B cell (primary cell): ENCODE data around the gene KAZN. TPM values are rescaled to one million over a fixed set of nuclear protein-coding genes. Genes with fewer than 3 reads are reported as not detected.

Source experiments
- ATAC-seq: fragments of 200-7000 bp; cut with Tn5 transposase; one replicate; pipeline ENCODE4 v1.10.0; 2021; ENCODE audit warnings: low read depth, mild to moderate bottlenecking, moderate number of reproducible peaks, moderate library complexity
- CTCF ChIA-PET: fragments of 350-600 bp; sonication (Branson Sonifier 250); formaldehyde crosslinking; loops from one replicate; lab custom pipeline; 2021; ENCODE audit warnings: antibody characterized with exemption, inconsistent platforms; lab: Charles Lee
- POLR2A ChIA-PET: fragments of 350-600 bp; sonication (Branson Sonifier 250); formaldehyde crosslinking; loops from one replicate; lab custom pipeline; 2021; ENCODE audit warnings: antibody characterized with exemption; lab: Charles Lee
- DNase-seq: peaks from one replicate; pipeline ENCODE4 v3.0.0; 2013
- H2AFZ ChIP-seq: 2 replicates; pipeline ENCODE4 v1.6.1; 2012; ENCODE audit warnings: mild to moderate bottlenecking, low read depth, low read length; ENCODE audit not compliant: insufficient read depth, poor library complexity, severe bottlenecking
- H3K27ac ChIP-seq, 2 donors: 1 replicate in 1 of 2; 2 replicates in 1 of 2; pipeline ENCODE4 v1.5.1; 2012 to 2013; ENCODE audit warnings: low read length in 2 of 2, mild to moderate bottlenecking in 2 of 2, moderate library complexity in 1 of 2
- H3K27me3 ChIP-seq, 4 experiments: fragments of 200-600 bp in 1 of 4; sonication (generic) in 1 of 4; replicated peaks in 1 of 4; 1 replicate in 2 of 4; 2 replicates in 2 of 4; pipeline versions ENCODE4 v1.6.1 to v1.7.0; 2013 to 2016; ENCODE audit warnings: low read length in 3 of 4, mild to moderate bottlenecking in 2 of 4, mixed read lengths in 1 of 4, moderate library complexity in 1 of 4; ENCODE audit not compliant: insufficient read depth in 4 of 4, control insufficient read depth in 3 of 4; ENCODE audit errors: control extremely low read depth in 1 of 4
- H3K36me3 ChIP-seq, 2 experiments: replicated peaks in 1 of 2; 1 replicate in 1 of 2; 2 replicates in 1 of 2; pipeline versions ENCODE4 v1.6.1 to v1.7.1; 2013; ENCODE audit warnings: low read length in 1 of 2; ENCODE audit not compliant: insufficient read depth in 2 of 2, control insufficient read depth in 1 of 2; ENCODE audit errors: control extremely low read depth in 1 of 2, extremely low read depth in 1 of 2
- H3K4me1 ChIP-seq, 2 donors: fragments of 200-600 bp in 1 of 2; sonication (generic) in 1 of 2; 1 replicate in 1 of 2; 2 replicates in 1 of 2; pipeline versions ENCODE4 v1.5.1 to v1.6.1; 2013 to 2017; ENCODE audit warnings: low read length in 2 of 2; ENCODE audit not compliant: control insufficient read depth in 2 of 2, insufficient read depth in 2 of 2
- H3K4me2 ChIP-seq: replicated peaks from 2 replicates; pipeline ENCODE3; 2012; ENCODE audit warnings: mild to moderate bottlenecking, low read depth, low read length; ENCODE audit not compliant: poor library complexity, severe bottlenecking
- H3K4me3 ChIP-seq, 5 experiments: fragments of 200-600 bp in 1 of 5; sonication (generic) in 1 of 5; 1 replicate in 3 of 5; 2 replicates in 2 of 5; pipeline versions ENCODE4 v1.5.1 to v1.7.0; 2011 to 2016; ENCODE audit warnings: low read length in 4 of 5, mild to moderate bottlenecking in 4 of 5, low read depth in 2 of 5, control low read depth in 1 of 5, moderate library complexity in 1 of 5; ENCODE audit not compliant: insufficient read depth in 1 of 5; ENCODE audit errors: control extremely low read depth in 1 of 5, extremely low read depth in 1 of 5
- H3K79me2 ChIP-seq: fragments of 200-600 bp; sonication (generic); one replicate; pipeline ENCODE4 v1.6.0; 2016; ENCODE audit warnings: low read length; ENCODE audit not compliant: control insufficient read depth, insufficient read depth
- H3K9ac ChIP-seq: fragments of 200-600 bp; sonication (generic); 2 replicates; pipeline ENCODE4 v1.6.1; 2017; ENCODE audit warnings: mild to moderate bottlenecking, low read length, moderate library complexity
- H3K9me3 ChIP-seq, 3 donors: one replicate each; pipeline versions ENCODE4 v1.6.1 to v1.7.1; 2013; ENCODE audit warnings: low read length in 2 of 3; ENCODE audit not compliant: control insufficient read depth in 2 of 3, insufficient read depth in 1 of 3; ENCODE audit errors: control extremely low read depth in 1 of 3
- H4K20me1 ChIP-seq: 2 replicates; pipeline ENCODE4 v1.6.0; 2012; ENCODE audit warnings: mild to moderate bottlenecking, low read length; ENCODE audit not compliant: insufficient read depth, control insufficient read depth, poor library complexity, severe bottlenecking
- H3K27ac Mint-ChIP-seq: one replicate; pipeline ENCODE4 v1.8.0; 2021; ENCODE audit warnings: mixed read lengths
- H3K27me3 Mint-ChIP-seq: one replicate; pipeline ENCODE4 v1.8.0; 2021; ENCODE audit warnings: mixed read lengths
- H3K4me1 Mint-ChIP-seq: one replicate; pipeline ENCODE4 v1.8.0; 2021; ENCODE audit warnings: mixed read lengths
- H3K4me3 Mint-ChIP-seq: one replicate; pipeline ENCODE4 v1.8.0; 2021; ENCODE audit warnings: mixed read lengths
- H3K9me3 Mint-ChIP-seq: one replicate; pipeline ENCODE4 v1.8.0; 2022; ENCODE audit warnings: mixed read lengths; ENCODE audit not compliant: insufficient read depth
- EZH2 ChIP-seq: IDR thresholded peaks from 2 replicates; pipeline ENCODE4 v1.6.1; 2012; ENCODE audit warnings: borderline replicate concordance, low read depth, mild to moderate bottlenecking, moderate library complexity, low read length; ENCODE audit not compliant: insufficient read depth, poor library complexity, severe bottlenecking
- WGBS: methylation state at CpG from one replicate; pipeline ENCODE4 v1.1.5; 2013; ENCODE audit warnings: missing lambda C conversion rate; ENCODE audit not compliant: insufficient coverage; 5-methylcytosine and 5-hydroxymethylcytosine counted together
- intact Hi-C: fragments of 100-400 bp; cut with micrococcal nuclease; formaldehyde crosslinking; loops from one replicate; pipeline ENCODE4 v1.10.0; 2022
- polyA plus RNA-seq: library from polyadenylated mRNA; depleted of rRNA; stranded (reverse); fragments of >200 nt; gene quantifications from 2 replicates; pipeline ENCODE4 v1.2.3, GENCODE V29; 2012
- total RNA-seq, 2 donors: library from RNA; stranded (reverse); fragments of 120-200 nt in 1 of 2; gene quantifications; 1 replicate in 1 of 2; 2 replicates in 1 of 2; pipeline versions ENCODE4 v1.2.3 to v1.2.4, GENCODE V29; 2013 to 2022
- TF ChIP-seq, protein P1 (sequence below): fragments of 200-600 bp; IDR thresholded peaks from one replicate; pipeline ENCODE4 v1.8.0; 2022; ENCODE audit warnings: antibody characterized with exemption, mild to moderate bottlenecking

KAZN gene
- total and polyA plus RNA-seq, 2 donors (not counting 1 experiment from before 2014, with no cell fraction given), result 0.13 to 0.39 TPM

DNA sequence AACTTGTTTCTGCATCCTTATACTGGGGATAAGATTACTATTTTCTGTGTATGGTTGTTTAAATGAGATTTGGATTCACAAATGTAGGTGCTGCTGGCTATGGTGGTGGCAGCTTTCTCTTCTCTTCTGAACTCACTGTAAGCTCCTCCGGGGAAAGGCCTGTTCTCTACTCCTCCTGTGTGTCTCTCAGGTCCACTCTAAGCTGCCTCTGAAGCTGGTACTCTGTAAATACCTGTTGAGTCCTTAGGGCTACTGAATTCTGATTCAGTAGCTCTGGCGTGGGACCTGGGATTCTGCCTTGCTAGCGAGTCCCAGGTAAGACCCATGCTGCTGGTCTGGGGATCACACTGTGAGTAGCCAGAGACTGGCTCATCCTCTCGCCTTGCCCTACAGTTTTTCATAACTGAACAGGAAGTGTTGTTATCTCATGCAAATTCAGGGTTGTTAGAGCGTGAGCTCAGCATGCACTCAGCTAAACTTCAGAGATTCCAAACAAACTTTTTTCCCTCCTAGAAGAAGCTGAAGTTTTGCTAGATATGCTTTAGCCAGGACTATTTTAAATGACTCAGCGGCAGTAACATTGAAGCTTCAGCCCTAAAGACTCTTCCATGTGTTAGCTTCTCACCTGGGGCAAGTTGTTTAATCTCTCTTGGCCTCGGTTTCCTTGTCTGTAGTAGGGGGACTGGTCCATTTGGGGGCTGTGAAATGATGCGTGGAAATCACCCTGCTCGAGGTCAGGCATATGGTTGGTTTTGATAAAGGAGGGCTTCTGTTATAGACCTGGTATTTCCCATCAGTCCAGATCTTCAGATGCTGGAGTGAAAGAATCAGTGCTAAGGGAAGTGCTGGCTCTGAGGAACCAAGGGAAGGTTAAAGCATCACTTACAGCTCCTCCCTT lies 283.5 kb downstream of the KAZN start:
- ChIA-PET CTCF (no interaction called here), POLR2A (no interaction called here)
- DNase-seq, result peak; percentile 39
- Histone ChIP-seq H3K36me3 (no peaks in the 10 kb centered on the region), H3K4me3 (no peak overlapping the region), H3K79me2 (no peaks in the 10 kb centered on the region), H3K27me3 (no peaks in the 10 kb centered on the region), H3K9ac (peak overlapping the region; percentile 27), H2AFZ (peak overlapping the region; percentile 68), H3K4me2 (peak overlapping the region; percentile 58), H4K20me1 (no peaks in the 10 kb centered on the region), H3K4me1 (peaks cover 14 to 19% of the 10 kb centered on the region in 2 donors), H3K9me3 (no peaks in the 10 kb centered on the region), H3K27ac (no peak overlapping the region)
- peaks cover 5% of the 10 kb centered on the region for H3K27me3 Mint-ChIP-seq
- peak overlapping the region; percentile 73 for H3K27ac Mint-ChIP-seq
- ATAC-seq, result peak; percentile 73
- 57% methylated on average over 7 of the region's 9 CpGs for WGBS
- H3K4me1 Mint-ChIP-seq, result peaks cover 21% of the 10 kb centered on the region
- TF ChIP-seq, protein P1, sequence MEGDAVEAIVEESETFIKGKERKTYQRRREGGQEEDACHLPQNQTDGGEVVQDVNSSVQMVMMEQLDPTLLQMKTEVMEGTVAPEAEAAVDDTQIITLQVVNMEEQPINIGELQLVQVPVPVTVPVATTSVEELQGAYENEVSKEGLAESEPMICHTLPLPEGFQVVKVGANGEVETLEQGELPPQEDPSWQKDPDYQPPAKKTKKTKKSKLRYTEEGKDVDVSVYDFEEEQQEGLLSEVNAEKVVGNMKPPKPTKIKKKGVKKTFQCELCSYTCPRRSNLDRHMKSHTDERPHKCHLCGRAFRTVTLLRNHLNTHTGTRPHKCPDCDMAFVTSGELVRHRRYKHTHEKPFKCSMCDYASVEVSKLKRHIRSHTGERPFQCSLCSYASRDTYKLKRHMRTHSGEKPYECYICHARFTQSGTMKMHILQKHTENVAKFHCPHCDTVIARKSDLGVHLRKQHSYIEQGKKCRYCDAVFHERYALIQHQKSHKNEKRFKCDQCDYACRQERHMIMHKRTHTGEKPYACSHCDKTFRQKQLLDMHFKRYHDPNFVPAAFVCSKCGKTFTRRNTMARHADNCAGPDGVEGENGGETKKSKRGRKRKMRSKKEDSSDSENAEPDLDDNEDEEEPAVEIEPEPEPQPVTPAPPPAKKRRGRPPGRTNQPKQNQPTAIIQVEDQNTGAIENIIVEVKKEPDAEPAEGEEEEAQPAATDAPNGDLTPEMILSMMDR, result no peak
- TF ChIP-seq EZH2, result no peak
- peak overlapping the region; percentile 29 for H3K4me3 Mint-ChIP-seq
- no peaks in the 10 kb centered on the region for H3K9me3 Mint-ChIP-seq
- intact Hi-C loops, result no loop called here

DNA sequence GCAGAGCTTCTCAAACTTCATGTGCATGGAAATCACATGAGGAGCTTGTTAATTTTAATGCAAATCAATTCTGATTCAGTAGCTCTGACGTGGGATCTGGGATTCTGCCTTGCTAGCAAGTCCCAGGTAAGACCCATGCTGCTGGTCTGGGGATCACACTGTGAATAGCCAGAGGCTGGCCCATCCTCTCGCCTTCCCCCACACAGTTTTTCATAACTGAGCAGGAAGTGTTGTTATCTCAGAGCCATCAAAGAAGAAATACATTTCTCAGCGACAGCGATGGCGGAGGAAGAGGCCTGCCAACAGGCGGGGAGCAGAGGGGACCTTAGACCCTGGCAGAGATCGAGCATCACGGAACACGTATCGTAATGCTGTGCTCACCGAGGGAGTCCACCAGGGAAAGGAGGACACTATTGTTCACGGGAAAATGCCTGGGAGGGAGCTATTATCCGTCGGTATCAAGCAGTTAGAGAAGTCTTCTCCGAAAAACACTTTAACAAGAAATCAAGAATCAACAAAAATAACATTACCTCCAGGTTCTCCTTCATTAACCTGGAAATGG lies 286.2 kb downstream of the KAZN start:
- Histone ChIP-seq H3K9me3 (no peaks in the 10 kb centered on the region), H3K27ac (no peak overlapping the region), H4K20me1 (no peaks in the 10 kb centered on the region), H3K27me3 (peaks cover 0 to under 1% (median 0%) of the 10 kb centered on the region in 4 experiments), H2AFZ (no peak overlapping the region), H3K36me3 (no peaks in the 10 kb centered on the region), H3K9ac (no peak overlapping the region), H3K79me2 (no peaks in the 10 kb centered on the region), H3K4me3 (no peak overlapping the region), H3K4me1 (peaks cover 14 to 19% of the 10 kb centered on the region in 2 donors), H3K4me2 (no peak overlapping the region)
- ChIA-PET CTCF (no interaction called here), POLR2A (no interaction called here)
- H3K4me3 Mint-ChIP-seq, result no peak overlapping the region
- DNase-seq (no peak), ATAC-seq (no peak)
- H3K27ac Mint-ChIP-seq, result no peak overlapping the region
- intact Hi-C loops, result no loop called here
- no peaks in the 10 kb centered on the region for H3K9me3 Mint-ChIP-seq
- peaks cover 21% of the 10 kb centered on the region for H3K4me1 Mint-ChIP-seq
- H3K27me3 Mint-ChIP-seq, result no peaks in the 10 kb centered on the region
- WGBS, result 71% methylated on average over 14 of the region's 15 CpGs
- no peak for TF ChIP-seq EZH2
- TF ChIP-seq, protein P1, result no peak
